ENCODE data around the gene FLT3. TPM values are rescaled to one million over a fixed set of nuclear protein-coding genes. Genes with fewer than 3 reads are reported as not detected.
A peak's percentile ranks its signal among the peaks of the same experiment; 100 is the strongest.
"Not testable (repeated sequence)": the region's sequence is repeated elsewhere in the genome, so short reads cannot be mapped to it uniquely, and the experiment has no call there.

The FLT3 gene
- polyA plus RNA-seq, 3 donors = 2.1 to 5.3 (median 3.7) TPM

DNA sequence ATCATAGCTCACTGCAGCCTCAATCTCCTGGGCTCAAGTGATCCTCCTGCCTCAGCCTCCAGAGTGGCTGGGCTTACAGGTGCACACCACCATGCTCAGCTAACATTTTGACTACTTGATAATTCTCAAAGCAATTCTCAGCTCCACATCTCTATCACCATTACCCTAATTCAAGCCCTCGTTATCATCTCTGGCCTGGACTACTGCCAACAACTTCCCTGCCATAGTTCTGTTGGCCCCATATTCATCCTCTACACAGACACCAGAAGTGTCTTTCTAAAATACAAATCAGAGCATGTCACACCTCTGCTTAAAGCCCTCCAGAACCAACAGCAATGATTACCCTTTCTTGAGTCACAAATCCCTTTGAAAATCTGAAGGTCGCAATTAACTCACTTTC is 7.9 kb downstream of the FLT3 start:
- Histone ChIP-seq H4K20me1 (ENCODE audit: insufficient read depth, low read length) (no peaks in the 10 kb centered on the region), H3K9me3 (replicated peaks in 1 of 2; ENCODE audit: control insufficient read depth in 1 of 2, insufficient read depth in 1 of 2, low read length in 2 of 2) (no peaks in the 10 kb centered on the region), H3K4me1 (ENCODE audit: control insufficient read depth in 1 of 2, insufficient read depth in 2 of 2, low read length in 2 of 2) (peaks cover 38 to 49% of the 10 kb centered on the region in 2 donors), H3K79me2 (ENCODE audit: insufficient read depth, low read length) (peaks cover 86% of the 10 kb centered on the region), H3K36me3 (replicated peaks in 1 of 2; ENCODE audit: control insufficient read depth in 1 of 2, insufficient read depth in 2 of 2, low read length in 2 of 2) (no peaks in the 10 kb centered on the region), H3K27me3 (ENCODE audit: control insufficient read depth in 2 of 2, insufficient read depth in 2 of 2, low read length in 2 of 2) (no peaks in the 10 kb centered on the region), H3K9ac (ENCODE audit: insufficient read depth, low read length, poor library complexity, severe bottlenecking) (no peak overlapping the region), H3K4me2 (replicated peaks; ENCODE audit: extremely low read depth, low read length, poor library complexity, severe bottlenecking) (no peak overlapping the region), H2AFZ (ENCODE audit: insufficient read depth, low read depth, low read length, poor library complexity, severe bottlenecking) (no peak overlapping the region), H3K27ac (ENCODE audit: low read depth in 1 of 2, low read length in 2 of 2) (no peak overlapping the region), H3K4me3 (replicated peaks in 1 of 3; ENCODE audit: low read depth in 2 of 3, low read length in 3 of 3) (no peak overlapping the region)
- Mint-ChIP-seq H3K4me3 (no peak overlapping the region), H3K27ac (peak overlapping the region in 2 of 7 donors; percentile 9 to 61), H3K36me3 (no peaks in the 10 kb centered on the region), H3K9me3 (no peaks in the 10 kb centered on the region), H3K27me3 (ENCODE audit: low read depth in 3 of 3) (no peaks in the 10 kb centered on the region), H3K4me1 (peaks cover 50% of the 10 kb centered on the region)
- 0% methylated on average over 1 of the region's 2 CpGs for WGBS (ENCODE audit: insufficient coverage)
- TF ChIP-seq, protein P1, sequence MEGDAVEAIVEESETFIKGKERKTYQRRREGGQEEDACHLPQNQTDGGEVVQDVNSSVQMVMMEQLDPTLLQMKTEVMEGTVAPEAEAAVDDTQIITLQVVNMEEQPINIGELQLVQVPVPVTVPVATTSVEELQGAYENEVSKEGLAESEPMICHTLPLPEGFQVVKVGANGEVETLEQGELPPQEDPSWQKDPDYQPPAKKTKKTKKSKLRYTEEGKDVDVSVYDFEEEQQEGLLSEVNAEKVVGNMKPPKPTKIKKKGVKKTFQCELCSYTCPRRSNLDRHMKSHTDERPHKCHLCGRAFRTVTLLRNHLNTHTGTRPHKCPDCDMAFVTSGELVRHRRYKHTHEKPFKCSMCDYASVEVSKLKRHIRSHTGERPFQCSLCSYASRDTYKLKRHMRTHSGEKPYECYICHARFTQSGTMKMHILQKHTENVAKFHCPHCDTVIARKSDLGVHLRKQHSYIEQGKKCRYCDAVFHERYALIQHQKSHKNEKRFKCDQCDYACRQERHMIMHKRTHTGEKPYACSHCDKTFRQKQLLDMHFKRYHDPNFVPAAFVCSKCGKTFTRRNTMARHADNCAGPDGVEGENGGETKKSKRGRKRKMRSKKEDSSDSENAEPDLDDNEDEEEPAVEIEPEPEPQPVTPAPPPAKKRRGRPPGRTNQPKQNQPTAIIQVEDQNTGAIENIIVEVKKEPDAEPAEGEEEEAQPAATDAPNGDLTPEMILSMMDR (IDR thresholded peaks at IDR 0.05) = no peak
- intact Hi-C loops (cut with micrococcal nuclease) = loop anchor here in 1 of 2 donors (5.0 kb wide), 1 partner anchor 35 kb away; no protein-coding TSS in a partner anchor
- no peak for DNase-seq

- Histone ChIP-seq H3K4me3 (replicated peaks in 1 of 3; ENCODE audit: low read depth in 2 of 3, low read length in 3 of 3) (no peak overlapping the region), H4K20me1 (ENCODE audit: insufficient read depth, low read length) (no peaks in the 10 kb centered on the region), H3K36me3 (replicated peaks in 1 of 2; ENCODE audit: control insufficient read depth in 1 of 2, insufficient read depth in 2 of 2, low read length in 2 of 2) (no peaks in the 10 kb centered on the region), H2AFZ (ENCODE audit: insufficient read depth, low read depth, low read length, poor library complexity, severe bottlenecking) (no peak overlapping the region), H3K4me2 (replicated peaks; ENCODE audit: extremely low read depth, low read length, poor library complexity, severe bottlenecking) (no peak overlapping the region), H3K27ac (ENCODE audit: low read depth in 1 of 2, low read length in 2 of 2) (no peak overlapping the region), H3K4me1 (ENCODE audit: control insufficient read depth in 1 of 2, insufficient read depth in 2 of 2, low read length in 2 of 2) (peaks cover 11 to 16% of the 10 kb centered on the region in 2 donors), H3K27me3 (ENCODE audit: control insufficient read depth in 2 of 2, insufficient read depth in 2 of 2, low read length in 2 of 2) (no peaks in the 10 kb centered on the region), H3K9ac (ENCODE audit: insufficient read depth, low read length, poor library complexity, severe bottlenecking) (no peak overlapping the region), H3K79me2 (ENCODE audit: insufficient read depth, low read length) (peaks cover 91% of the 10 kb centered on the region), H3K9me3 (replicated peaks in 1 of 2; ENCODE audit: control insufficient read depth in 1 of 2, insufficient read depth in 1 of 2, low read length in 2 of 2) (peaks cover 0 to 1% of the 10 kb centered on the region in 2 donors)
- TF ChIP-seq, protein P1 (IDR thresholded peaks at IDR 0.05) = no peak
- intact Hi-C loops (cut with micrococcal nuclease) = no loop called here
- whole genome bisulfite sequencing (ENCODE audit: insufficient coverage) = no CpG with 5 or more reads among the region's 1 CpG
- Mint-ChIP-seq H3K36me3 (no peaks in the 10 kb centered on the region), H3K4me3 (no peak overlapping the region), H3K27me3 (ENCODE audit: low read depth in 3 of 3) (no peaks in the 10 kb centered on the region), H3K9me3 (peaks cover 0 to 2% (median 0%) of the 10 kb centered on the region in 7 donors), H3K4me1 (peaks cover 30% of the 10 kb centered on the region), H3K27ac (no peak overlapping the region)
- DNase-seq = no peak
These were observed 11.3 kb downstream of the FLT3 start for GRCh38 chr13:28089065-28089464.

DNA sequence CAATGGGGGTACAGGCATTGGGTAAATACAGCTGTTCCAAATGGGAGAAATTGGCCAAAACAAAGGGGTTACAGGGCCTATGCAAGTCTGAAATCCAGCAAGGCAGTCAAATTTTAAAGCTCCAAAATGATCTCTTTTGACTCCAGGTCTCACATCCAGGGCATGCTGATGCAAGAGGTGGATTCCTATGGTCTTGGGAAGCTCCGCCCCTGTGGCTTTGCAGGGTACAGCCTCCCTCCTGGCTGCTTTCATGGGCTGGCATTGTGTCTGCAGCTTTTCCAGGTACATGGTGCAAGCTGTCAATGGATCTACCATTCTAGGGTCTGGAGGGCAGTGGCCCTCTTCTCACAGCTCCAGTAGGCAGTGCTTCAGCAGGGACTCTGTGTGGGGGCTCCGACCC is 22.6 kb downstream of the FLT3 start:
- Histone ChIP-seq H3K79me2 (ENCODE audit: insufficient read depth, low read length) (peaks cover 71% of the 10 kb centered on the region), H3K9me3 (replicated peaks in 1 of 2; ENCODE audit: control insufficient read depth in 1 of 2, insufficient read depth in 1 of 2, low read length in 2 of 2) (peaks cover 0 to 21% of the 10 kb centered on the region in 2 donors)
- H3K4me3 ChIP-seq (replicated peaks in 1 of 3; ENCODE audit: low read depth in 2 of 3, low read length in 3 of 3); H3K27ac ChIP-seq (ENCODE audit: low read depth in 1 of 2, low read length in 2 of 2); DNase-seq; H3K4me2 ChIP-seq (replicated peaks; ENCODE audit: extremely low read depth, low read length, poor library complexity, severe bottlenecking); H3K36me3 Mint-ChIP-seq; H3K4me1 ChIP-seq (ENCODE audit: control insufficient read depth in 1 of 2, insufficient read depth in 2 of 2, low read length in 2 of 2); H3K4me3 Mint-ChIP-seq; H3K27me3 ChIP-seq (ENCODE audit: control insufficient read depth in 2 of 2, insufficient read depth in 2 of 2, low read length in 2 of 2); intact Hi-C loops (cut with micrococcal nuclease); H2AFZ ChIP-seq (ENCODE audit: insufficient read depth, low read depth, low read length, poor library complexity, severe bottlenecking); H3K9ac ChIP-seq (ENCODE audit: insufficient read depth, low read length, poor library complexity, severe bottlenecking); H3K27ac Mint-ChIP-seq; H4K20me1 ChIP-seq (ENCODE audit: insufficient read depth, low read length); H3K27me3 Mint-ChIP-seq (ENCODE audit: low read depth in 3 of 3); H3K36me3 ChIP-seq (replicated peaks in 1 of 2; ENCODE audit: control insufficient read depth in 1 of 2, insufficient read depth in 2 of 2, low read length in 2 of 2): not testable (repeated sequence)
- 100% methylated on average over 2 of the region's 2 CpGs for WGBS (ENCODE audit: insufficient coverage)
- H3K4me1 Mint-ChIP-seq = peaks cover 16% of the 10 kb centered on the region
- H3K9me3 Mint-ChIP-seq = peaks cover 14 to 30% (median 18%) of the 10 kb centered on the region in 7 donors
